K562 (cell line): ENCODE measurements around the gene CFAP58. TPM values are rescaled to one million over a fixed set of nuclear protein-coding genes. Genes with fewer than 3 reads are reported as not detected.
A peak's percentile ranks its signal among the peaks of the same experiment; 100 is the strongest.

Experiments used
- CHD1 ChIP-seq: fragments of 200-600 bp; sonication (generic); IDR thresholded peaks from one replicate; pipeline ENCODE4 v1.6.1; 2012; ENCODE audit warnings: mild to moderate bottlenecking, moderate library complexity, low read length, inconsistent platforms
- CSDE1 ChIP-seq, 2 experiments: fragments of 450-650 bp; IDR thresholded peaks; 2 replicates each; pipeline ENCODE4 v1.6.1; 2016; ENCODE audit warnings: mild to moderate bottlenecking in 1 of 2
- HDGF ChIP-seq: fragments of 450-650 bp; IDR thresholded peaks from 2 replicates; pipeline ENCODE4 v1.6.1; 2016
- JUND ChIP-seq, 2 experiments: IDR thresholded peaks; 2 replicates in 1 of 2; 3 replicates in 1 of 2; pipeline ENCODE4 v1.6.1; 2011; ENCODE audit warnings: borderline replicate concordance in 2 of 2, low read depth in 2 of 2, low read length in 2 of 2, improper control_type of control experiment in 1 of 2, missing biosample characterization in 1 of 2, missing genetic modification characterization in 1 of 2, missing genetic modification reagents in 1 of 2
- MCM7 ChIP-seq, 2 experiments: fragments of 450-650 bp; IDR thresholded peaks; 2 replicates each; pipeline ENCODE4 v1.6.1; 2016 to 2018
- polyA plus RNA-seq, 8 experiments: library from polyadenylated mRNA; depleted of rRNA in 4 of 8; stranded (reverse) in 5 of 8; unstranded in 3 of 8; fragments of >200 nt; fragmentation: Nextera tagmentation in 2 of 8; fragmentation: Illumina TruSeq in 1 of 8; extraction: Ambion mirVana in 2 of 8; extraction: Trizol in 1 of 8; gene quantifications; 2 replicates each; pipeline versions ENCODE4 v1.2.1 to v1.2.3, GENCODE V29; 2011 to 2014; ENCODE audit warnings: inconsistent platforms in 1 of 8, missing spikeins in 1 of 8
- total RNA-seq, 7 experiments: library from RNA; depleted of rRNA in 6 of 7; stranded (reverse); fragments of >200 nt in 6 of 7; fragmentation: Illumina TruSeq in 2 of 7; extraction: Trizol in 2 of 7; gene quantifications; 2 replicates each; pipeline versions ENCODE4 v1.2.1 to v1.2.3, GENCODE V29; 2011 to 2021; ENCODE audit warnings: low replicate concordance in 1 of 7
- TF ChIP-seq, protein P1 (sequence below): fragments of 450-650 bp; IDR thresholded peaks from 2 replicates; pipeline ENCODE4 v1.6.1; 2018; ENCODE audit not compliant: partially characterized antibody

Gene CFAP58
- total and polyA plus RNA-seq, 9 of the 15 experiments (the other 6 are each of a cell fraction or from before 2014, with no cell fraction given): 0.08 to 2.0 (median 0.71) TPM

DNA sequence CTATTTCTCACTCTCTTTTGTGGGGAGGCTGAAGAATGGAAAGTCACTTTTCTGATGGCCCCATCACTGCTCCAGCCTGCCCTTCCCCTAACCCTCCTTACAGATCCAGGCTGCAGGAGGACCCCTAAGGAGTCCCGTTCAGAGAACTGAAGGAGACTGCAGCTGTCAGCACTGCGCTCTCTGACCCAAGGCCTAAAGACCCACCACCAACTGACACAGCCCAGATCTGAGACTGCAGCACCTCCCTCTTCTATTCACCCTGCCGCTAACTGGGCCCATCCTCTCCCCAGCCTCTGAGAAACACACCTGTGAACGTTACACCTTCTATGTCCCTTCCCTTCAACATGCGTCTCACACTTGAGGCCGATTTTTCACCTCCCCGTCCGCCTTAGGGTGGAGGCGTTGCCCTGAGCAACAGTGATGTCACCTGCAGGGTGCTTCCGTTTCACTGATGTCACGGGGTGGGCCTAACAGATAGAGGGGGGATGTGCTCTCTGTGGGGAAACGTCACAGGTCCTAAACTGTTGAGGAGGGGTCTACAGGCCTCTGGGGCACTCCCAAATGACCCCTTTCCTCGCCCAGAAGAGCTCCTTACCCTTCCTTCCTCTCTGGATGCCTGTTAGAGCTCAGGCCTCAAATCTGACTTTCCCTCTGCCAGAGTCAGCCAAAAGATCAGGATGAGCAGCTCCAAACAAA is 20.5 kb upstream of the CFAP58 start (continued):
- TF ChIP-seq, protein P1, sequence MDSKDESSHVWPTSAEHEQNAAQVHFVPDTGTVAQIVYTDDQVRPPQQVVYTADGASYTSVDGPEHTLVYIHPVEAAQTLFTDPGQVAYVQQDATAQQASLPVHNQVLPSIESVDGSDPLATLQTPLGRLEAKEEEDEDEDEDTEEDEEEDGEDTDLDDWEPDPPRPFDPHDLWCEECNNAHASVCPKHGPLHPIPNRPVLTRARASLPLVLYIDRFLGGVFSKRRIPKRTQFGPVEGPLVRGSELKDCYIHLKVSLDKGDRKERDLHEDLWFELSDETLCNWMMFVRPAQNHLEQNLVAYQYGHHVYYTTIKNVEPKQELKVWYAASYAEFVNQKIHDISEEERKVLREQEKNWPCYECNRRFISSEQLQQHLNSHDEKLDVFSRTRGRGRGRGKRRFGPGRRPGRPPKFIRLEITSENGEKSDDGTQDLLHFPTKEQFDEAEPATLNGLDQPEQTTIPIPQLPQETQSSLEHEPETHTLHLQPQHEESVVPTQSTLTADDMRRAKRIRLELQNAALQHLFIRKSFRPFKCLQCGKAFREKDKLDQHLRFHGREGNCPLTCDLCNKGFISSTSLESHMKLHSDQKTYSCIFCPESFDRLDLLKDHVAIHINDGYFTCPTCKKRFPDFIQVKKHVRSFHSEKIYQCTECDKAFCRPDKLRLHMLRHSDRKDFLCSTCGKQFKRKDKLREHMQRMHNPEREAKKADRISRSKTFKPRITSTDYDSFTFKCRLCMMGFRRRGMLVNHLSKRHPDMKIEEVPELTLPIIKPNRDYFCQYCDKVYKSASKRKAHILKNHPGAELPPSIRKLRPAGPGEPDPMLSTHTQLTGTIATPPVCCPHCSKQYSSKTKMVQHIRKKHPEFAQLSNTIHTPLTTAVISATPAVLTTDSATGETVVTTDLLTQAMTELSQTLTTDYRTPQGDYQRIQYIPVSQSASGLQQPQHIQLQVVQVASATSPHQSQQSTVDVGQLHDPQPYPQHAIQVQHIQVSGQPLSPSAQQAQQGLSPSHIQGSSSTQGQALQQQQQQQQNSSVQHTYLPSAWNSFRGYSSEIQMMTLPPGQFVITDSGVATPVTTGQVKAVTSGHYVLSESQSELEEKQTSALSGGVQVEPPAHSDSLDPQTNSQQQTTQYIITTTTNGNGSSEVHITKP: peak; percentile 97
- TF ChIP-seq JUND (IDR thresholded peaks at IDR 0.05; ENCODE audit: borderline replicate concordance, low read depth, low read length): peak; percentile 43; the same call in 1 of the 2 replicates
- TF ChIP-seq JUND (tag; IDR thresholded peaks at IDR 0.05; ENCODE audit: borderline replicate concordance, low read depth, low read length): no peak
- TF ChIP-seq CSDE1 (IDR thresholded peaks at IDR 0.05): no peak
- TF ChIP-seq CHD1: no peak
- TF ChIP-seq MCM7 (IDR thresholded peaks at IDR 0.05): no peak
- TF ChIP-seq HDGF: no peak
